HG03520 (cell line): ENCODE measurements around the gene IL1RN.
A peak's percentile ranks its signal among the peaks of the same experiment; 100 is the strongest.

Source experiments
- ATAC-seq: cut with Tn5 transposase; IDR thresholded peaks from one replicate; pipeline ENCODE4 v1.9.1; 2021; ENCODE audit warnings: mild to moderate bottlenecking, moderate library complexity; ENCODE audit not compliant: unreplicated experiment

IL1RN gene

DNA sequence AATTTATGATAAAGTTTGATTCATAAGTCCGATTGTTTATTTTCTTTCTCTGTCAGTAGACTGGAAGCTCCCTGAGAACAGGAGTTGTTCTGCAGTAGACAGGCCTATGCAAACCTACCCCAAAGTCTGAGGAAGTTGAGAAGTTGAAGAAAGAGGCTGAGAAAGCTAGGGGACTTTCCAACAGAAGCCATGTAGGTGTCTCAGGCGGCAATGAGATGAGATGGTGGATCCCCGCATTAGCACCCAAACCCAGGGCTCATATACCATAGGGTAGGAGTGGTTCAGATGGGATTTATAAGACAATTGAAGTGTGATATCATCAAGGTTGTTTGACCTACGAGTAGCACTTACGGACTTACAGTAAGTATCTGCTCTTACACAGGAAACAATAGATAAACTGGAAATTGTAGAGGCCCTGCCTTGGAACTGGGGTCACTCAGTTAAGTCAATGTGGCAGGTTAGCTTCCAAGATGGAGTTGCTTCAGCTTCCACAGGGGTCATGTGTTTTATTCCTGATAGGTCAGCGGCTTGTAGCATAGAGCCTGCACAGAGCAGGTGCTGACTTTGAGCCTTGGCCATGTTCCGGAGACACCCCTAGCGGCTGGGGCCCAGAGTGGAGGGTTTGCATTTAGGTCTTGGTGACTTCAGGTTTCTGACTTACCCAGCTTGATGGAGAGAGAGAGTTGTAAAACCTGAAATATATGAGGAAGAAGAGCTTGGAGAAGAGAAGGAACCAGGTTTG, 44.1 kb downstream of the IL1RN start:
- no peak for ATAC-seq

GRCh38 chr2:113172721-113173541, 45.5 kb downstream of the IL1RN start:
- no peak for ATAC-seq

- ATAC-seq, result peak; percentile 76
Measured at GRCh38 chr2:113173542-113174375, 46.4 kb downstream of the IL1RN start, which contains the start of gene PSD4. Gene PSD4 (plus strand): TSS chr2:113173971. CDS start chr2:113182457, 8,486 bp downstream.

DNA sequence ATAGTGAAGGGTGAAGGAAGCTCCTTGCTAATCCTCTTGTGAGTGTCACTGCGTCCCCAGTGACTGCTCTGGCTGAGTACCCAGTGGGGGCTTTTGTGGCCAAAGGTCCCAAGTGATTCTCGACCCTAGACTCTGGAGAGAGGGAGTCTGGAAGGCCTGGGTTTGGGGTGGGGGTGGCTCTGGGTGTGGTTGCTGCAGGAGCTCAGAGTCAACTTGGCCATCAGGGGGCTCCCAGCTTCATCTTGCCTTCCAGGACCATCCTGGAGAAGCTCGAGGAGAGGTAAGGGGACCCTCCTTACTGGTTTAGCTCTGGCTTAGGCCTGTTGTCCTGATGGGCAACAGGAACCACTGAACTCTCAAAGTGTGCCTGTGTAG, 47.0 kb downstream of the IL1RN start:
- ATAC-seq, result no peak

GRCh38 chr2:113175042-113175628, 47.7 kb downstream of the IL1RN start:
- ATAC-seq, result peak; percentile 73

GRCh38 chr2:113175736-113176695, 48.6 kb downstream of the IL1RN start:
- no peak for ATAC-seq

DNA sequence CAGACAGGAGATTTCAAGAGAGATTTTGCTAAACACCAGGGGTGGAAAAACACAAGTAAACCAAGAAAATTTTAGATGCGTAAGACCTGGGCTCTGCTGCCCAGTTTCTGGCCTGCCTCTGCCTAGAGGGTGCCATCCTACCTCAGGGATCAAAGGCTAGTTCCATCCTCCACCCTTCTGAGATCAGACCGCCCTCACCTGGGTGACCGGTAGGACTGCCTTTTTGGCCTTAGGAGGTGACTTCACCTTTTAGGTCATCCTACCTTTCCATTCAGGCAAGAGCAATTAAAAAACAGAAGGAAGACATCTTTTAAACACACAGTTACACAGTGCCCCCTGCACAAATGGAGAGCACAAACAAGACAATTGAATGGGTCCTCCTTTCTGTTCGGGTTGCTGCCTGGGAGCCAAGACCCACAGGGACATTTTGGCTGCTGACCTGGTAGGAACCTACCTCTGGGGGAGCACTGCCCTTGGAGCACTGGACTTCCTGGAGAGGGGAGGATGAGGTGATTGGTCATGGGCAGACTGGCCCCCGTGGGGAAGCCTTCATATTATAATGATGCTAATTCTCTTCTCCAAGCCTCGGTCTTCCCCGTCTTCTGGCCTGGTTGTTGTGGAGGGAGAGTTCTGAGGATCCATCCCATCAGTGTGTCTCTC, 49.4 kb downstream of the IL1RN start:
- ATAC-seq, result no peak

DNA sequence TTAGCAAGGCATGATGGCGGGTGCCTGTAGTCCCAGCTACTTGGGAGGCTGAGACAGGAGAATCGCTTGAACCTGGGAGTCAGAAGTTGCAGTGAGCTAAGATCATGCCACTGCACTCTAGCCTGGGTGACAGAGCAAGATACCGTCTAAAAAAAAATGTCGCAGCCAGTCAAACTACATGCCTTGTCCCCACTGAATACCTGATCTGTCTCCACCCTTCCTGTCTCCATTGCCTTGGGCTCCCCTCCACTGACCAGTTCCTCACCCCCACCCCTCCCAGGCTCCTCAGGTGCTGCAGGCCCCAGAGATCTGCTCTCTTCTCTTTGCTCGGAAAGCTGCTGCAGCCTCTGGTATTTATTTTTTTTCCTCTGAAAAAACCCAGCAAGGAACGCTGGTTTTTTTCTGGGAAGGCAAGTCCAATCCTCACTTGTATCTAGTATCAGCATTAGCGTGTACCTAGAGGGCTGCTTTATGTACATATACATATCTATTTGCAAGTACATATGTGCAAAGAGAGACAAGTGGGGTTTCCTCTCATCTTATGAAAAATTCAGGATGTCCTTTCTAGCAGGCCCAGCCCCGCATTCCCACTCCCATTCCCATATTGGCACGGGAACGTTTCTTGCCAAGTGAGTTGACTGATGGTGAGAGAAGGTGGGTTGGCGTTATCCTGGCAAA, 50.8 kb downstream of the IL1RN start:
- ATAC-seq, result no peak

- no peak for ATAC-seq
Measured at GRCh38 chr2:113178891-113179290, 51.5 kb downstream of the IL1RN start.

DNA sequence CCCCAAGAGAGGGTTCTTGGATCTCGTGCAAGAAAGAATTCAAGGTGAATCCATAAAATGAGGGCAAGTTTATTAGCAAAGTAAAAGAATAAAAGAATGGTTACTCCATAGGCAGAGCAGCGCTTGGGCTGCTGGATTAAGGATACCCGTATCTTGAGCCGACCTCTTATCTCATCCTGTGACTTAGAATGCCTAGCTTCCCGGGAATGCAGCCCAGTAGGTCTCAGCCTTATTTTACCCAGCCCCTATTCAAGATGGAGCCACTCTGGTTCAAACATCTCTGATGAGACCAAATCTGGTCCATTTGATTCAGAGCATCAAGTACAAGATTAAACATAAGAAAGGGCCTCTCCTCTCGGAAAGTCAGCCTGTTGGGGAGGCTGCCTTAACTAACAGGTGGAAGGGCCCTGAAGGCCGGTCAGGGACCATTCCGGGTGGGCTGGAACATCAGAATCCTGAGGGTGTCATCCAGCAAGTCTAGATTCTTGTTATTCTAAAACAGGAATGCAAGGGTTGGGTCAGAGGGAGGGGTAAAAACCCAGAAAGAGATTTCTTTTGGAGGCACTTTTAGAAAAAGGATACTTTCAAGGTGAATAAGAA, 52.1 kb downstream of the IL1RN start:
- no peak for ATAC-seq

GRCh38 chr2:113180131-113180946, 52.9 kb downstream of the IL1RN start:
- no peak for ATAC-seq

GRCh38 chr2:113181258-113182051, 54.1 kb downstream of the IL1RN start:
- ATAC-seq, result no peak

GRCh38 chr2:113182471-113183260, 55.3 kb downstream of the IL1RN start:
- ATAC-seq, result no peak

DNA sequence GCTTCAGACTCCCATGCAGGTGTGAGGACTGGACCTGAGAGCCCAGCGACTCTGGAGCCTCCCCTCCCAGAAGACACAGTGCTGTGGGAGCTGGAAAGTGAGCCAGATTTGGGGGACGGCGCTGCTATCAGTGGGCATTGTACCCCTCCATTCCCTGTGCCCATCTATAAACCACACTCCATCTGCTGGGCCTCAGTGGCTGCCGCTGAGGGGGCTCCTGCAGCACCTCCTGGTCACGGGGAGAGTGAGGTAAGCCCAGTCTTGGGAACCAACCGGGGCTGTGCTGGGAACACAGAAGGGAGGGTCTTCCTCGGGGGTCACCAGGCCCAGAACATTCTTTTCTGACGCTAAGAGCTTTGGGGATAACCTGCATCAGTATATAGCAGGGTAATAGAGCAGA, 55.9 kb downstream of the IL1RN start:
- no peak for ATAC-seq
